Measurements from ENCODE around the gene PBX1.
"Not testable (repeated sequence)": the region's sequence is repeated elsewhere in the genome, so short reads cannot be mapped to it uniquely, and the experiment has no call there.

Gene PBX1

DNA sequence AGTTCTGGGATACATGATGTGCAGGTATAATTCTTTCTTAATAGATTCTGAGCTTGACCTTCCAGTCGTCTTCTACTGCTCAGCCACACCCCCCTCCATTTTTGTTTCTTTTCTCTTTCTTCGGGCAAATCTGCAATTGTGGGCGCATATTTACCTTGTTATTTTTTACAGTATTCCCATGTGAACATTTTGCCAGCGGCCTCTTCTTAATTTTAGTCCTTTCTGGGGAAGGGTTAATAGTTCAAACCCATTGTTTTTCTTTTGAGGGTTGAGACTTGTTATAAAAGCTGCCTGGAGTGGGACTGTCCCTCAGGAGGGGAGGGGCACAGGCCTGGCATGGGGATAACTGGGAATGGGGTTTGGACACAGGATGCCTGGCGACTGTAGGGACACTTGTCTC lies 40.3 kb downstream of the PBX1 start:
- no peak overlapping the region for H3K4me3 ChIP-seq (replicated peaks; ENCODE audit: low read depth, low read length)
- TF ChIP-seq, protein P1, sequence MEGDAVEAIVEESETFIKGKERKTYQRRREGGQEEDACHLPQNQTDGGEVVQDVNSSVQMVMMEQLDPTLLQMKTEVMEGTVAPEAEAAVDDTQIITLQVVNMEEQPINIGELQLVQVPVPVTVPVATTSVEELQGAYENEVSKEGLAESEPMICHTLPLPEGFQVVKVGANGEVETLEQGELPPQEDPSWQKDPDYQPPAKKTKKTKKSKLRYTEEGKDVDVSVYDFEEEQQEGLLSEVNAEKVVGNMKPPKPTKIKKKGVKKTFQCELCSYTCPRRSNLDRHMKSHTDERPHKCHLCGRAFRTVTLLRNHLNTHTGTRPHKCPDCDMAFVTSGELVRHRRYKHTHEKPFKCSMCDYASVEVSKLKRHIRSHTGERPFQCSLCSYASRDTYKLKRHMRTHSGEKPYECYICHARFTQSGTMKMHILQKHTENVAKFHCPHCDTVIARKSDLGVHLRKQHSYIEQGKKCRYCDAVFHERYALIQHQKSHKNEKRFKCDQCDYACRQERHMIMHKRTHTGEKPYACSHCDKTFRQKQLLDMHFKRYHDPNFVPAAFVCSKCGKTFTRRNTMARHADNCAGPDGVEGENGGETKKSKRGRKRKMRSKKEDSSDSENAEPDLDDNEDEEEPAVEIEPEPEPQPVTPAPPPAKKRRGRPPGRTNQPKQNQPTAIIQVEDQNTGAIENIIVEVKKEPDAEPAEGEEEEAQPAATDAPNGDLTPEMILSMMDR (IDR thresholded peaks at IDR 0.05; ENCODE audit: low read depth, low read length, missing control alignments): no peak
- no peak for DNase-seq (ENCODE audit: extremely low read depth, low read depth)

DNA sequence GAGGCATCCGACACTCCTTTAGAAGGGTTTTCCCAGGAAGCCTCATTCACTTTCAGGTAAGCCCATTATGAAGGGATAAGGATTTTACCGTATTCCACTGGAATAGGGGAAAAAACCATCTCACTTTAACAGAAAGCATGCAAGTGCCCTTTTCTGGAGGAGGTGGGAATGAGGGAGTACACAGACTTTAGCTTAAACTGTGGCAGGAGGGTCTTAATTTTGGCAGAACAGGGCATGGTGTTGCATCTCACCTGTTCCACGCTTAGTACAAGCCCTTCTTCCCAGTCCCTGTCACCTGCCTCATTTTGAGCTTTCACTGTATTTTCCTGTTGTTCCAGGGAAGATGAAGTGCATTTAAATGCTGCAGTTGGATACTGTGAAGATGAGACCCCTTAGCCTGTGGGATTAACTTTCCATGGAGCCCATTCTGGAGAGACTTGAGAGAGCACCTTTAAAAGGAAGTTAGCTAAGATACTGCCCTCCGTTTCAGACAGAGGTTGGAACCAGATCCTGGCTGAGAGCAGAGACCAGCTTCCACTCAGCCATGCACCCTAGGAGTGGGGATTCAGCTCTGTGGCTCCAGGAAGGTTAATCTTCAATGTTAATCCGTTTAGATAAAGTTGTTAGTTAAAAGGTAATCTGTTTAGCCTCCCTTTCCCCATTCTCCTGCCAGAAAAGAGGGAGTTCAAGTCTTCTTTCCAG lies 42.6 kb downstream of the PBX1 start:
- no peak for DNase-seq (ENCODE audit: extremely low read depth, low read depth)
- H3K4me3 ChIP-seq (replicated peaks; ENCODE audit: low read depth, low read length): no peak overlapping the region

DNA sequence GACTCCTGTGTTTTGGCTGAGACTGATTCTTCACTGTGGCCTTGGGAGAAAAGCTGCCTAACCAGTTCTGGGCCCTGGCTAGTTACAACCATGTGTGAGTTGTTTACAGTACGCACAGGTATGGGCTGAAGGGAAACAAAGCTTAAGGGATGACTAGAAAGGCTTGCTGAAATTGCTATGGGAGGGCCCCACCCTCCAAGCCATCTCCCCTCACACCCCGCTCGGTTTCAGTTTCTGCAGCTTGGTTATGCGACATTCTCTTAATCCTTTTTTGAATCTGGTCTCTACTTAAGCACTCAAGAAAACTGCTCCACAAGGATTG lies 43.1 kb downstream of the PBX1 start:
- no peak for DNase-seq (ENCODE audit: extremely low read depth, low read depth)
- TF ChIP-seq, protein P1 (IDR thresholded peaks at IDR 0.05; ENCODE audit: low read depth, low read length, missing control alignments): no peak
- H3K4me3 ChIP-seq (replicated peaks; ENCODE audit: low read depth, low read length): no peak overlapping the region

More for the DNA sequence above, 42.6 kb downstream of the PBX1 start:
- TF ChIP-seq, protein P1 (IDR thresholded peaks at IDR 0.05; ENCODE audit: low read depth, low read length, missing control alignments): no peak

DNA sequence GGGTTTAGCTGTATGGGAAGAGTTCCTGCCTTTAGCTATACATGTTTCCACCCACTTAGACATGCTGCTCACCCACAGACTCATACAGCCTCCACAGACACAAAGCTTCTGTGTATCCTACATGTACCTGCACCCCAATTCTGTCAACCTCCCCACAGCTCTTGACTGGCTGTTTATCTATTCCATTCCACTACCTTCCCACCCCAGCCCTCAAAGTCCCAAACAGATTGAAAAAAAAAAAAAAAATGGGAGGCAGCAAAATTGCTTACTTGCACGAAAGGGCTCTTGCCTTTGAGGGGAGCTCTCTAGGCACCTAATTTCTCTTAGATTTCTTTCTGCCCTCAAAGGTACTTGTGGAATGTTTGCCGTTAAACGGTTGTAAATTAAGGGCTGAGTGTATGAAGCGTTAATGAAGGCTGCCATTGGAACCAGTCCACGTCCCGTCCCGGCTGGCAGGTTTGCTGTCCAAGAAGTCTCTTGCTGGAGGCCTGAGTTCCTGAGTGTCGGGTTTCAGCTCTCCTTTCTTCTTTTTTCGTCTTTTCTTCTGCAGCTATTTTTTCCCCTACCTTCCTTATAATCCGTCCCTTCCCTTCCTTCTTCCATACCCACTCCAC lies 43.6 kb downstream of the PBX1 start:
- DNase-seq (ENCODE audit: extremely low read depth, low read depth): no peak
- peak overlapping the region; percentile 12; the same call in 1 of the 2 replicates for H3K4me3 ChIP-seq (replicated peaks; ENCODE audit: low read depth, low read length)
- TF ChIP-seq, protein P1 (IDR thresholded peaks at IDR 0.05; ENCODE audit: low read depth, low read length, missing control alignments): no peak

DNA sequence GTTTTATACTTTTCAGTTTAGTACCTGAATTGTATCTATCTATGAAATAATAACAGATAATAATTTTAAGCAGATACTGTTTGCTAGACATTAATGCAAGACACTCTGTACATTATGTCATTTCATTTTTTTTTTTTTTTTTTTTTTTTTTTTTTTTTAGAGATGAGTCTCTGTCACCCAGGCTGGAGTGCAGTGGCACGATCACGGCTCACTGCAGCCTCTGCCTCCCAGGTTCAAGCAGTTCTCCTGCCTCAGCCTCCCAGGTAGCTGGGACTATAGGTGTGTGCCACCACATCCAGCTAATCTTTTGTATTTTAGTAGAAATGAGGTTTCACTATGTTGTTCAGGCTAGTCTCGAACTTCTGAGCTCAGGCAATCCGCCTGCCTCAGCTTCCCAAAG lies 44.8 kb downstream of the PBX1 start:
- not testable (repeated sequence) for H3K4me3 ChIP-seq (replicated peaks; ENCODE audit: low read depth, low read length); DNase-seq (ENCODE audit: extremely low read depth, low read depth)

DNA sequence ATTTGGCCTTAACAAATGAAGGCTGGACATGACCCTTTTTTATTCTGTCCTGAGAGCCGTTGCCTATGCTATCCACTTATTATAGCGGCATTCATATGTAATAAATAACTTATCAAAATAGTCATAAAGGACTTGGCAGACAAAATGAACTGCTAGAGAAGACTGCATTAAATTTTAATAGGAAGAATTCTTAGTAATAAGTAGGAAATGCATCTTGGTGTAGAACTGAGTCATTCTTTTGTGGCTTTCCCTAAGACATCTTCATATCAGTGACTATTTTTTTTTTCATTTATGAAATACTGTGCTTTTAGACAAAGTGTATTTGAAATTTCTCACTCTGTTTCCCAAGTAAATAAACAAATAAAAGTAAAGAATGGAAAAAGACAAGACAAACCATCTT lies 45.6 kb downstream of the PBX1 start:
- no peak for DNase-seq (ENCODE audit: extremely low read depth, low read depth)
- TF ChIP-seq, protein P1 (IDR thresholded peaks at IDR 0.05; ENCODE audit: low read depth, low read length, missing control alignments): no peak
- no peak overlapping the region for H3K4me3 ChIP-seq (replicated peaks; ENCODE audit: low read depth, low read length)

DNA sequence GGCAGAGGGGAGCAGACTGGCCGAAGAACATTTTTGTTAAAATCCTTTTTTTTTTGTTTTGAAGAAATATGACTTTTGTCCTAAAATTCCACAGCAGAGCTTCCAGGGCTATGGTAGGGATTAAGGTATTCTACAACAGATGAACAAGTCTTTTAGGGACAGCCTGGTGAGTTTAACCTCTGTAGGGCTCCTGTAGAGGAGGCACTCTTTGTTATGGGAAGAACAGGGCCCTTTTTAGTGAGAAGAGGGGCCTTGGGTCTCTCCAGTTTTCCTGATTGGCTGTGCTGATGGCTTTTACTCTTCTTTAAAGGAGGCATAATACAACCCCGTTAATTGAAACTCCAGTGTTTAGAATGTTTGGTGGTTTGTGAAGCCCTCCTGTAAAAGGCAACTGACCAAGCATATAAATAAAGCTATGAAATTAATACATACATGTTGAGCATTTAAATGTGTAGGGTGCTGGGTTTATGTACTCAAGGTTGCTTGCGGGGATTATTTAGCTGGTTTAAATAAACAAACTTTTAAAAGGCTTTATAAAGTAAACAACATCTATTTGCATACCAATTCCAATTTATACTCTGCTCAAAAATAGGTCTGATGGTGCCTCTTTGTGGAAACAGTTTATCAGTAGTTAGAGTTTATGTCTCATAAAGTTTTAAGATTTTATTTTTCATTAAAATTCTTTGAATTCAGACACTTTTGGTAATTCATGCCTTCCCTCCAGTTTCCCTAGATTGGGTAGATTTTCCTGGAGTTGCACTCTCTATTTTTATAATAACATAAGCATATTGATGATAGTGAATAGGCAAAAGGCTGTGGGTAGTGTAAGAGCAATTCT lies 46.5 kb downstream of the PBX1 start:
- TF ChIP-seq, protein P1 (IDR thresholded peaks at IDR 0.05; ENCODE audit: low read depth, low read length, missing control alignments): no peak
- no peak for DNase-seq (ENCODE audit: extremely low read depth, low read depth)
- H3K4me3 ChIP-seq (replicated peaks; ENCODE audit: low read depth, low read length): no peak overlapping the region

Measured in HFF-Myc (cell line).